NCI-H446 (cell line): ENCODE measurements around the gene WFDC5.
A peak's percentile ranks its signal among the peaks of the same experiment; 100 is the strongest.
"Not testable (repeated sequence)": the region's sequence is repeated elsewhere in the genome, so short reads cannot be mapped to it uniquely, and the experiment has no call there.

Experiments used
- DNase-seq, 2 experiments: peaks; one replicate each; lab custom pipeline; 2025; lab: John Stamatoyannopoulos, UW

Gene WFDC5

GRCh38 chr20:45087814-45088213 lies 27.2 kb downstream of the WFDC5 start:
- DNase-seq, result peak; percentile 43 to 78

GRCh38 chr20:45087097-45087790 lies 27.7 kb downstream of the WFDC5 start:
- DNase-seq, result no peak

DNA sequence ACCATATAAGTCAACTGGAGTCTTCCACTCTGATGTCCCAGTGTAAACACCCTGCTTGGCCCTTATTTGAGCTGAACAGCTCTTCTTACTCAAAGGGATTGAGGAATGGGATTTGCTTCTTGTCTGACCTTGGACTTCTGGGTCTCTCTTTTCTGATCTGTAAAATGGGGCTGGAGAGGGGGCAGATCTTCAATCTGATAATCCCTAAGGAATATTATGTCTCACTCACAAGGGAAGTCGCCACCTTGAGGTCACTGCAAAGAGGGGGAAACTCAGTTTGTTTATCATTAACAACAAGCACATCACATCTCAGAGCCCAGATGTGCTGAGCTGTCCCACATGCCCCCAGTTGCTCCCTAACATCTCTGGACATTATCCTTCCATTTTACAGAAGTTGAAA lies 29.1 kb downstream of the WFDC5 start:
- no peak for DNase-seq

DNA sequence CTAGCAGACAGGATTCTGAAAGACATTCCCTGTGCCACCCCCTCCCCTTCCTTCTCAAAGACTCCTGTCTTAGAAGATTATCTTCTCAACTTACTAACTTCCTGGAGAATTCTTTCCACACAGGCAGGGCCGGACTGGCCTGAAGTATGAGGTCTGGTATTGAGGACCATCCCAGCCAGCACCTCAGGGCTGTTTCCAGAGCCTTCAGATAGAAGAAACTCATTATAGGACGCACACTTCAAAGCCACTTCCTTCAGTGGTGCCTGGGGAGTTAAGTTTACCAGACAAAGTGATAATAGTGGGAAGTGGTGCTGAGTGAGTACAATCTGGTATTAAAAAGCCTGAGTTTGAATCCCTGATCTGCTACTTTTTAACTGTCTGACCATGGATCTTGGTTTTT lies 29.7 kb downstream of the WFDC5 start:
- no peak for DNase-seq

- DNase-seq, result no peak
Measured at GRCh38 chr20:45083127-45083526, 31.8 kb downstream of the WFDC5 start.

- no peak for DNase-seq
Measured at GRCh38 chr20:45082468-45082867, 32.5 kb downstream of the WFDC5 start.

DNA sequence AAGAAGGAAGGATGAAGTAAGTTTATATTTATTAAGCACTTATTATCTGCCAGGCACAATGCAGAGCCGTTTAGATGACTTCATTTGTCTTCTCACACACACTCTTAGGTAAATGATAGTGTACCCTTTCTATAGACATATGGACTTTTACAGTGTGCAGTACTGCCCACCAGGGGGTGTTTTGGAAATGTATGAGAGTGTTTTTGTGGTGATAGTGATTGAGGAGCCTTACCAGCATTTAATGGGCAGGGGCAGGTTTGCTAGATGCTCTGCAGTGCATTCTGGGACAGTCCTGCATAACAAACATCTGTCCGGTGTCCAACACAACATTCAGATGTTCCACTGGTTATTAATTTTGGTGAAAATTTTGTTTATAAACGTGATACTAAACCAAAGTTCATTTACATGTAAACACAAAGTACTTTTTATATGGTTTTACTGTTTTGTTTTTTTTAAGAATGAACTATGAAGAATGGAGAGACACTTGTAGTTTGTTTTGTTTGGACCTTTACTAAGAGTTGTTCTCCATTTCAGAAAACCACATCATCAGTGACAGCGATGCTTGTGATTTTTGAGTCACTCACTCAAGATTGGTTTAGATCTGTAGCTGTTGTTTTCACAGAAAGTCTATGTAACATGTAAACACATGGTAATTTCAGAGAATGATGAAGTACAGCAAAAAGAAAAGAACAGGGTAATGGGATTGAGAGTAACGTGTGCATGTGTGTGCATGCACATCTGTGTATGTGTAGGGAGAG lies 33.9 kb downstream of the WFDC5 start:
- DNase-seq, result peak in 1 of 2 experiments; percentile 28

DNA sequence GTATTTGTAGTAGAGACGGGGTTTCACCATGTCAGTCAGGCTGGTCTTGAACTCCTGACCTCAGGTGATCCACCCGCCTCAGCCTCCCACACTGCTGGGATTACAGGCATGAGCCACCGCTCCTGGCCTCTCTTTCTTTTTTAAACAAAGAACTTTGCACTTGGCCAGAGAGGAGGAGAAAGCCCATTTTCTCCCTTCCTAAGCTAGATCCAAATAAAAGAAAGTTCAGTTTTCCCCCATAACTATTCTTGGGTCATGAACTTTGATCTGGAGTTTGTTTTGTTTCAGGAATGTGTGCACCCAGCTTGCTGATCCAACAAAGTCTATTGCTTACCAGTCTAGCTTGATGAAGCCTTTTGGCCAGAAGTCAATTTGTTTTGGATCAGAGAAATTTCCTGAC lies 37.4 kb downstream of the WFDC5 start:
- DNase-seq, result no peak

DNA sequence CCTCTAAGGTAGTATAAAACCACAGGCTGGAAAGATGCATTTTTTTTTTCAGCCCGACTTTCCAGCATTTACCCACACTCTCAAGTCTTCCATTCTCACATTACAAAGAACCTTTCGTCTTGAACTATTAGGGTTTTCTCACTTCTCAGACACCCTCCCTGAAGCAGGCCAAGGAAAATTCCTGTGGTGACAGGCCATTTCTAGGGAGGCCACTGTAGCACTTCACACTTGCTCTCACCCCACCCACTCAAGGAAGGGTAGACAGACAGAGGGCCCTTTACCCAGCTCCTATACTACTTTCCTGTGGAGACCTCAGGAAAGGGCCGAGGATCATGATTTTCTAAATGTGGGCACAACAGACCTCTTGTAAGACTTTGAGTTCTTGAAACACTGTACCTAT lies 41.8 kb downstream of the WFDC5 start:
- DNase-seq, result no peak

DNA sequence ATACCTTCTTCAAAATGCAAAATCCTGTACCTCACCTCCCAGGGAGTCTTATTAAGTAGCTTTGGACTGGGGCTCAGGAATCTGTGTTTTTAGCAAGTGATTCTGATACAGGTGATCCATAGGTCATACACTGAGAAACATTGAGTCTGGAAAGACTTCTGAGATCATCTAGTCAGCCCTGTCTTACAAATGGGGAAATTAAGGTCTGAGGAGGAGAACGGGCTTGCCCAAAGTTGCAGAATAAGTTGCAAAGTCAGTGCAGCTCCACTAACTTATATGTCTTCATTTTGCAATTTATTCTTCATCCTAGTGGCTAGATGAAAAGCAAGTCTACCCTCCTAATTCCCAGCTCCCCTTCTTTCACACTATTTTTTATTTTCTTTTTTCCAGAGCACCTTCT lies 42.9 kb downstream of the WFDC5 start:
- no peak for DNase-seq

- no peak for DNase-seq
Measured at GRCh38 chr20:45070932-45071632, 43.9 kb downstream of the WFDC5 start.

GRCh38 chr20:45069261-45069660 lies 45.7 kb downstream of the WFDC5 start:
- no peak for DNase-seq

DNA sequence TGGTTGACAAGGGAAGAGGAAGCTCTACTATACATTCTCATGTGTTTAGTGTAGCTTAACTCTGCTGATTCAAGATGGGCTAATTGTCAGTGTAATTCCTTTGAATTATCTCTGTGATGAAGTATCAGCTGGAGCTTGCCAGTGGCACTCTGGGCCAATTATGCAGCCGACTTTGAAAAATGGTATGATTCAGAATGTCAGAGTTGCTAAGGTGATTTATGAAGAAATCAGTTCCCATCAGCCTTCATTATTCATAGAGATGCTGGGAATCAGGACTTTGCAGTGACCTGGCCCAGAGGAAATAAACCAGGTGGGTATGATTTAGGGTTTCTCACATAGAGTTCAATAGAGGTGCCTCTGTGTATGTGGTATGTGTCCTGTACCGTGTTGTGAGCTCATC lies 47.4 kb downstream of the WFDC5 start:
- DNase-seq, result no peak

DNA sequence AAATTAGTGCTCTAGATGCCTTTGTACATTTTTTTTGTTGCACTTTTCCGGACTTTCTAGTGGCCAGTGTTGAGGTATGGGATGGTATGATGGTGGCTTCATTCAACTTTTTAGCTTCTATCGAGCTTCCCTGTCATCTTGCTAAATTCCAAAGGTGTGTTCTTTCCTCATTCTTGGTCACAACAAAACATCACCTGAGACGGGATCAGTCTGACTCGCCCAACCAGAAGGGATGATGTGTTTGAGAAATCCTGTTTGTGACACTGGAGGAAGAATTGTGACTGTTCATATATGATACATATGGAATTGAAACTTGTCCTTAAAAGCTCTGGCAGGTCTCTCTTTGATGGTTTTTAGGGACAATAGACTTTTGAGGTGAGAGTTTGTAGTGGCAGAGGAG lies 47.9 kb downstream of the WFDC5 start:
- DNase-seq, result no peak

- no peak for DNase-seq
Measured at GRCh38 chr20:45066372-45066771, 48.6 kb downstream of the WFDC5 start.

DNA sequence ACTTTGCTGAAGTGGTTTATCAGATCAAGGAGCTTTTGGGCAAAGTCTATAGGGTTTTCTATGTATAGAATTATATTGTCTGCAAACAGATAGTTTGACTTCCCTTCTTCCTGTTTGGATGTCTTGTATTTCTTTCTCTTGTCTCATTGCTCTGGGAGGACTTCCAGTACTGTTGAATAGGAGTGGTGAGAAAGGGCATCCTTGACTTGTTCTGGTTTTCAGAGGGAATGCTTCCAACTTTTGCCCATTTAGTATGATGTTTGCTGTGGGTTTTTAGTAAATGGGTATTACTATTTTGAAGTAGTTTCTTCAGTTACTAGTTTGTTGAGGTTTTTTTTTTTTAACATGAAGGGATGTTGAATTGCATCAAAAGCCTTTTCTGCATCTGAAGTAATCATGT lies 50.2 kb downstream of the WFDC5 start:
- DNase-seq, result no peak

GRCh38 chr20:45063107-45063506 lies 51.9 kb downstream of the WFDC5 start:
- not testable (repeated sequence) for DNase-seq

DNA sequence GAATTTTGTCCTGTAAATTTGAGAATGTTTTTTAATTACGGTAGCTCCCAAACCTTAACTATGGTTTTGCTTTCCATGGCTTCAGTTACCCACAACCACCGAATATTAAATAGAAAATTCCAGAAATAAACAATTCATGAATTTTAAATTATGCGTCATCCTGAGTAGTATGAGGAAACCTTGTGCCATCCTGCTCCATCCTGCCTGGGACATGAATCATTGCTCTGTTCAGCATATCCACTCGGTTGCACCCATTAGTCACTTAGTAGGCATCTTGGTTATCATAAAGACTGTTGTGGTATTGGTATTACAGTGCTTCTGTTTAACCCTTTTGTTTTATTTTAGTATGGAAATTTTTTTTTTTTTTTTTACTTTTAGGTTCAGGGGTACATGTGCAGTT lies 53.7 kb downstream of the WFDC5 start:
- DNase-seq, result no peak

DNA sequence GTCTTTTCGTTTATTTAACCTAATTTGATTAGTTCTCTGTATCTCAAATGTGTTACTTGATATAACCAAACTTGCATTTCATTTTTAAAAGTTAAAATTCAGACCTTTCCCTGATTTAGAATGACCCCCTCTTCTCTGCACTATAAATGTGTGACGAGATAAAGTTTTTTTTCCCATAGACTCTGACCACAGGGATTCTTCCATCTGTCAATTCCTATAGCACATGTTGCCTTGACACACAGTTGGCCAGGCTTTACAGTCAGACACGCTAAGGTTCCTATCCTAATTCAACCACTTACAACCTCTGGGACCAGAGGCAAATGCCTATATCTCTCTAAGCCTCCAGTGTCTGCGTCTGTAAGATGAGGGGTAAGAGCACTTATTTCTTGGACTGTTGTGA lies 54.7 kb downstream of the WFDC5 start:
- DNase-seq, result no peak
